Measurements from ENCODE around the gene CRHR2.
"Not testable (repeated sequence)": the region's sequence is repeated elsewhere in the genome, so short reads cannot be mapped to it uniquely, and the experiment has no call there.

Gene CRHR2

GRCh38 chr7:30721211-30721610 lies 39.0 kb upstream of the CRHR2 start:
- no peak for FAIRE-seq
- no peak for DNase-seq (ENCODE audit: insufficient read length)

GRCh38 chr7:30719434-30719833 lies 37.2 kb upstream of the CRHR2 start:
- not testable (repeated sequence) for FAIRE-seq; DNase-seq (ENCODE audit: insufficient read length)

More at GRCh38 chr7:30721211-30721610, 39.0 kb upstream of the CRHR2 start:
- TF ChIP-seq POLR2A (IDR thresholded peaks at IDR 0.05; ENCODE audit: low read depth, low read length) (no peak), POLR2AphosphoS5 (IDR thresholded peaks at IDR 0.05; ENCODE audit: low read depth, low read length) (no peak), TAF1 (IDR thresholded peaks at IDR 0.05; ENCODE audit: borderline replicate concordance, low read depth, low read length) (no peak)

- FAIRE-seq: no peak
- DNase-seq (ENCODE audit: insufficient read length): no peak
- TF ChIP-seq POLR2A (IDR thresholded peaks at IDR 0.05; ENCODE audit: low read depth, low read length) (no peak), TAF1 (IDR thresholded peaks at IDR 0.05; ENCODE audit: borderline replicate concordance, low read depth, low read length) (no peak)
Measured at GRCh38 chr7:30717181-30717580, 34.9 kb upstream of the CRHR2 start.

GRCh38 chr7:30714129-30714528 lies 31.9 kb upstream of the CRHR2 start:
- DNase-seq (ENCODE audit: insufficient read length) (no peak), FAIRE-seq (no peak)
- TF ChIP-seq TAF1 (IDR thresholded peaks at IDR 0.05; ENCODE audit: borderline replicate concordance, low read depth, low read length) (no peak), POLR2AphosphoS5 (IDR thresholded peaks at IDR 0.05; ENCODE audit: low read depth, low read length) (no peak), POLR2A (IDR thresholded peaks at IDR 0.05; ENCODE audit: low read depth, low read length) (no peak)

GRCh38 chr7:30713392-30713791 lies 31.1 kb upstream of the CRHR2 start:
- FAIRE-seq: no peak
- TF ChIP-seq TAF1 (IDR thresholded peaks at IDR 0.05; ENCODE audit: borderline replicate concordance, low read depth, low read length) (no peak), POLR2A (IDR thresholded peaks at IDR 0.05; ENCODE audit: low read depth, low read length) (no peak), POLR2AphosphoS5 (IDR thresholded peaks at IDR 0.05; ENCODE audit: low read depth, low read length) (no peak)
- no peak for DNase-seq (ENCODE audit: insufficient read length)

GRCh38 chr7:30710669-30711068 lies 28.4 kb upstream of the CRHR2 start:
- DNase-seq (ENCODE audit: insufficient read length) (no peak), FAIRE-seq (no peak)
- TF ChIP-seq POLR2A (IDR thresholded peaks at IDR 0.05; ENCODE audit: low read depth, low read length) (no peak), POLR2AphosphoS5 (IDR thresholded peaks at IDR 0.05; ENCODE audit: low read depth, low read length) (no peak)

- no peak for DNase-seq (ENCODE audit: insufficient read length)
- TF ChIP-seq POLR2A (IDR thresholded peaks at IDR 0.05; ENCODE audit: low read depth, low read length) (no peak), POLR2AphosphoS5 (IDR thresholded peaks at IDR 0.05; ENCODE audit: low read depth, low read length) (no peak), TAF1 (IDR thresholded peaks at IDR 0.05; ENCODE audit: borderline replicate concordance, low read depth, low read length) (no peak)
- FAIRE-seq: no peak
Measured at GRCh38 chr7:30709549-30709948, 27.3 kb upstream of the CRHR2 start.

GRCh38 chr7:30708983-30709382 lies 26.7 kb upstream of the CRHR2 start:
- TF ChIP-seq POLR2A (IDR thresholded peaks at IDR 0.05; ENCODE audit: low read depth, low read length): no peak
- no peak for TF ChIP-seq POLR2AphosphoS5 (IDR thresholded peaks at IDR 0.05; ENCODE audit: low read depth, low read length)
- TF ChIP-seq TAF1 (IDR thresholded peaks at IDR 0.05; ENCODE audit: borderline replicate concordance, low read depth, low read length): no peak
- no peak for DNase-seq (ENCODE audit: insufficient read length)
- no peak for FAIRE-seq

- TF ChIP-seq TAF1 (IDR thresholded peaks at IDR 0.05; ENCODE audit: borderline replicate concordance, low read depth, low read length) (no peak), POLR2A (IDR thresholded peaks at IDR 0.05; ENCODE audit: low read depth, low read length) (no peak), POLR2AphosphoS5 (IDR thresholded peaks at IDR 0.05; ENCODE audit: low read depth, low read length) (no peak)
- no peak for FAIRE-seq
- no peak for DNase-seq (ENCODE audit: insufficient read length)
Measured at GRCh38 chr7:30708412-30708811, 26.2 kb upstream of the CRHR2 start.

GRCh38 chr7:30707391-30708357 lies 25.4 kb upstream of the CRHR2 start:
- FAIRE-seq (no peak), DNase-seq (ENCODE audit: insufficient read length) (no peak)
- TF ChIP-seq POLR2A (IDR thresholded peaks at IDR 0.05; ENCODE audit: low read depth, low read length) (no peak), POLR2AphosphoS5 (IDR thresholded peaks at IDR 0.05; ENCODE audit: low read depth, low read length) (no peak), TAF1 (IDR thresholded peaks at IDR 0.05; ENCODE audit: borderline replicate concordance, low read depth, low read length) (no peak)

GRCh38 chr7:30706908-30707307 lies 24.7 kb upstream of the CRHR2 start:
- TF ChIP-seq POLR2A (IDR thresholded peaks at IDR 0.05; ENCODE audit: low read depth, low read length) (no peak), TAF1 (IDR thresholded peaks at IDR 0.05; ENCODE audit: borderline replicate concordance, low read depth, low read length) (no peak), POLR2AphosphoS5 (IDR thresholded peaks at IDR 0.05; ENCODE audit: low read depth, low read length) (no peak)
- DNase-seq (ENCODE audit: insufficient read length) (no peak), FAIRE-seq (no peak)

- no peak for FAIRE-seq
Measured at GRCh38 chr7:30706316-30706715, 24.1 kb upstream of the CRHR2 start.

More at GRCh38 chr7:30706316-30706715, 24.1 kb upstream of the CRHR2 start:
- DNase-seq (ENCODE audit: insufficient read length): no peak
- TF ChIP-seq TAF1 (IDR thresholded peaks at IDR 0.05; ENCODE audit: borderline replicate concordance, low read depth, low read length) (no peak), POLR2AphosphoS5 (IDR thresholded peaks at IDR 0.05; ENCODE audit: low read depth, low read length) (no peak), POLR2A (IDR thresholded peaks at IDR 0.05; ENCODE audit: low read depth, low read length) (no peak)
